ENCODE measurements around the gene FAM217A. TPM values are rescaled to one million over a fixed set of nuclear protein-coding genes. Genes with fewer than 3 reads are reported as not detected.

The FAM217A gene
- total RNA-seq, 2 donors from 2014 or later, result not detected

- Mint-ChIP-seq H3K4me1 (ENCODE audit: low read depth) (no peaks in the 10 kb centered on the region), H3K9me3 (no peaks in the 10 kb centered on the region), H3K4me3 (no peak overlapping the region), H3K27ac (no peak overlapping the region), H3K27me3 (ENCODE audit: low read depth) (peaks cover 7% of the 10 kb centered on the region), H3K36me3 (ENCODE audit: insufficient read depth in 2 of 2) (peaks cover 0 to 5% of the 10 kb centered on the region in 2 donors)
- ATAC-seq (replicated peaks in 1 of 2) (no peak), DNase-seq (no peak)
These were observed 9.7 kb downstream of the FAM217A start for GRCh38 chr6:4069199-4069598.

GRCh38 chr6:4067673-4068072 lies 11.3 kb downstream of the FAM217A start:
- Mint-ChIP-seq H3K36me3 (ENCODE audit: insufficient read depth in 2 of 2) (peaks cover 0 to 14% of the 10 kb centered on the region in 2 donors), H3K9me3 (no peaks in the 10 kb centered on the region), H3K4me3 (no peak overlapping the region), H3K27me3 (ENCODE audit: low read depth) (peaks cover 7% of the 10 kb centered on the region), H3K4me1 (ENCODE audit: low read depth) (no peaks in the 10 kb centered on the region), H3K27ac (peak overlapping the region; percentile 20)
- DNase-seq (no peak), ATAC-seq (replicated peaks in 1 of 2) (no peak)

GRCh38 chr6:4066029-4066755 lies 12.7 kb downstream of the FAM217A start:
- no peak overlapping the region for H3K4me3 Mint-ChIP-seq
- no peaks in the 10 kb centered on the region for H3K9me3 Mint-ChIP-seq
- peaks cover 0 to 18% of the 10 kb centered on the region in 2 donors for H3K36me3 Mint-ChIP-seq (ENCODE audit: insufficient read depth in 2 of 2)
- no peak for ATAC-seq (replicated peaks in 1 of 2)
- H3K27me3 Mint-ChIP-seq (ENCODE audit: low read depth), result peaks cover 7% of the 10 kb centered on the region
- H3K4me1 Mint-ChIP-seq (ENCODE audit: low read depth), result peaks cover 1% of the 10 kb centered on the region
- DNase-seq, result no peak
- peak overlapping the region; percentile 25 for H3K27ac Mint-ChIP-seq

GRCh38 chr6:4059115-4059777 lies 19.7 kb downstream of the FAM217A start:
- Mint-ChIP-seq H3K27me3 (ENCODE audit: low read depth) (no peaks in the 10 kb centered on the region), H3K27ac (peak overlapping the region; percentile 96), H3K36me3 (ENCODE audit: insufficient read depth in 2 of 2) (peaks cover 11 to 38% of the 10 kb centered on the region in 2 donors), H3K9me3 (no peaks in the 10 kb centered on the region), H3K4me1 (ENCODE audit: low read depth) (peaks cover 49% of the 10 kb centered on the region), H3K4me3 (peak overlapping the region; percentile 86 to 93)
- DNase-seq, result peak; percentile 75 to 79
- ATAC-seq (replicated peaks in 1 of 2), result peak; percentile 85 to 89

GRCh38 chr6:4057036-4057435 lies 21.9 kb downstream of the FAM217A start:
- Mint-ChIP-seq H3K27ac (peak overlapping the region; percentile 49), H3K27me3 (ENCODE audit: low read depth) (no peaks in the 10 kb centered on the region), H3K36me3 (ENCODE audit: insufficient read depth in 2 of 2) (peaks cover 11 to 37% of the 10 kb centered on the region in 2 donors), H3K4me1 (ENCODE audit: low read depth) (peaks cover 49% of the 10 kb centered on the region), H3K9me3 (no peaks in the 10 kb centered on the region), H3K4me3 (no peak overlapping the region)
- DNase-seq (no peak), ATAC-seq (replicated peaks in 1 of 2) (no peak)

GRCh38 chr6:4055420-4056041 lies 23.4 kb downstream of the FAM217A start:
- Mint-ChIP-seq H3K9me3 (no peaks in the 10 kb centered on the region), H3K4me3 (no peak overlapping the region), H3K36me3 (ENCODE audit: insufficient read depth in 2 of 2) (peaks cover 7 to 35% of the 10 kb centered on the region in 2 donors), H3K27me3 (ENCODE audit: low read depth) (no peaks in the 10 kb centered on the region), H3K27ac (no peak overlapping the region), H3K4me1 (ENCODE audit: low read depth) (peaks cover 42% of the 10 kb centered on the region)
- no peak for ATAC-seq (replicated peaks in 1 of 2)
- no peak for DNase-seq

GRCh38 chr6:4049246-4049645 lies 29.7 kb downstream of the FAM217A start:
- no peaks in the 10 kb centered on the region for H3K27me3 Mint-ChIP-seq (ENCODE audit: low read depth)
- H3K9me3 Mint-ChIP-seq, result no peaks in the 10 kb centered on the region
- H3K36me3 Mint-ChIP-seq (ENCODE audit: insufficient read depth in 2 of 2), result peaks cover 11 to 37% of the 10 kb centered on the region in 2 donors
- H3K4me1 Mint-ChIP-seq (ENCODE audit: low read depth), result no peaks in the 10 kb centered on the region
- no peak overlapping the region for H3K27ac Mint-ChIP-seq
- no peak for DNase-seq
- no peak overlapping the region for H3K4me3 Mint-ChIP-seq
- no peak for ATAC-seq (replicated peaks in 1 of 2)

GRCh38 chr6:4041480-4041879 lies 37.5 kb downstream of the FAM217A start:
- H3K9me3 Mint-ChIP-seq, result no peaks in the 10 kb centered on the region
- peak overlapping the region; percentile 82 for H3K27ac Mint-ChIP-seq
- peaks cover 10 to 51% of the 10 kb centered on the region in 2 donors for H3K36me3 Mint-ChIP-seq (ENCODE audit: insufficient read depth in 2 of 2)
- DNase-seq (no peak), ATAC-seq (replicated peaks in 1 of 2) (no peak)
- H3K4me1 Mint-ChIP-seq (ENCODE audit: low read depth), result peaks cover 36% of the 10 kb centered on the region
- H3K27me3 Mint-ChIP-seq (ENCODE audit: low read depth), result no peaks in the 10 kb centered on the region
- H3K4me3 Mint-ChIP-seq, result no peak overlapping the region

- ATAC-seq (replicated peaks in 1 of 2), result no peak
These were observed 39.6 kb downstream of the FAM217A start for GRCh38 chr6:4039348-4039747.

GRCh38 chr6:4036581-4036980 lies 42.4 kb downstream of the FAM217A start:
- Mint-ChIP-seq H3K4me1 (ENCODE audit: low read depth) (peaks cover 76% of the 10 kb centered on the region), H3K4me3 (peak overlapping the region in 1 of 2 donors; percentile 46), H3K27me3 (ENCODE audit: low read depth) (no peaks in the 10 kb centered on the region), H3K27ac (peak overlapping the region; percentile 83), H3K9me3 (no peaks in the 10 kb centered on the region), H3K36me3 (ENCODE audit: insufficient read depth in 2 of 2) (peaks cover 15 to 51% of the 10 kb centered on the region in 2 donors)
- DNase-seq, result no peak
- peak in 1 of 2 donors; percentile 19 for ATAC-seq (replicated peaks in 1 of 2)

More at GRCh38 chr6:4039348-4039747, 39.6 kb downstream of the FAM217A start:
- H3K4me1 Mint-ChIP-seq (ENCODE audit: low read depth), result peaks cover 49% of the 10 kb centered on the region
- H3K27ac Mint-ChIP-seq, result peak overlapping the region; percentile 89
- no peak overlapping the region for H3K4me3 Mint-ChIP-seq
- DNase-seq, result no peak
- peaks cover 9 to 54% of the 10 kb centered on the region in 2 donors for H3K36me3 Mint-ChIP-seq (ENCODE audit: insufficient read depth in 2 of 2)
- no peaks in the 10 kb centered on the region for H3K9me3 Mint-ChIP-seq
- H3K27me3 Mint-ChIP-seq (ENCODE audit: low read depth), result no peaks in the 10 kb centered on the region

GRCh38 chr6:4032475-4032874 lies 46.5 kb downstream of the FAM217A start:
- H3K4me3 Mint-ChIP-seq, result peak overlapping the region in 1 of 2 donors; percentile 9
- H3K9me3 Mint-ChIP-seq, result no peaks in the 10 kb centered on the region
- H3K36me3 Mint-ChIP-seq (ENCODE audit: insufficient read depth in 2 of 2), result peaks cover 14 to 38% of the 10 kb centered on the region in 2 donors
- no peak for ATAC-seq (replicated peaks in 1 of 2)
- H3K27me3 Mint-ChIP-seq (ENCODE audit: low read depth), result no peaks in the 10 kb centered on the region
- peak overlapping the region; percentile 84 for H3K27ac Mint-ChIP-seq
- DNase-seq, result no peak
- H3K4me1 Mint-ChIP-seq (ENCODE audit: low read depth), result peaks cover 88% of the 10 kb centered on the region

GRCh38 chr6:4031442-4031841 lies 47.5 kb downstream of the FAM217A start:
- Mint-ChIP-seq H3K4me1 (ENCODE audit: low read depth) (peaks cover 85% of the 10 kb centered on the region), H3K27ac (peak overlapping the region; percentile 84)

GRCh38 chr6:4030669-4031068 lies 48.3 kb downstream of the FAM217A start:
- H3K36me3 Mint-ChIP-seq (ENCODE audit: insufficient read depth in 2 of 2), result peaks cover 14 to 33% of the 10 kb centered on the region in 2 donors
- H3K4me3 Mint-ChIP-seq, result peak overlapping the region in 1 of 2 donors; percentile 43
- ATAC-seq (replicated peaks in 1 of 2) (no peak), DNase-seq (no peak)
- no peaks in the 10 kb centered on the region for H3K9me3 Mint-ChIP-seq
- H3K27me3 Mint-ChIP-seq (ENCODE audit: low read depth), result no peaks in the 10 kb centered on the region
- peak overlapping the region; percentile 84 for H3K27ac Mint-ChIP-seq
- H3K4me1 Mint-ChIP-seq (ENCODE audit: low read depth), result peaks cover 81% of the 10 kb centered on the region

More at GRCh38 chr6:4031442-4031841, 47.5 kb downstream of the FAM217A start:
- H3K4me3 Mint-ChIP-seq, result peak overlapping the region in 1 of 2 donors; percentile 9
- ATAC-seq (replicated peaks in 1 of 2) (no peak), DNase-seq (no peak)
- peaks cover 14 to 33% of the 10 kb centered on the region in 2 donors for H3K36me3 Mint-ChIP-seq (ENCODE audit: insufficient read depth in 2 of 2)
- H3K9me3 Mint-ChIP-seq, result no peaks in the 10 kb centered on the region
- H3K27me3 Mint-ChIP-seq (ENCODE audit: low read depth), result no peaks in the 10 kb centered on the region

Measured in activated T-cell treated with anti-CD3 and anti-CD28 coated beads, Interleukin-2, amount 50 U/mL, for 72 hours (primary cell).